PC-3 (cell line): Measurements from ENCODE around the gene AMH.

ENCODE experiments used
- EZH2 ChIP-seq: fragments of 300-600 bp; sonication (generic); IDR thresholded peaks from one replicate; pipeline ENCODE4 v1.6.1; 2017; ENCODE audit warnings: antibody characterized with exemption, mild to moderate bottlenecking, low read length; ENCODE audit not compliant: unreplicated experiment
- EZH2phosphoT487 ChIP-seq: fragments of 300-600 bp; sonication (generic); IDR thresholded peaks from 2 replicates; pipeline ENCODE4 v1.6.1; 2018; ENCODE audit warnings: mild to moderate bottlenecking, antibody characterized with exemption, low read length, borderline replicate concordance
- TF ChIP-seq, protein P1 (sequence below): fragments of 300-600 bp; sonication (generic); conservative IDR thresholded peaks from 2 replicates; pipeline ENCODE4 v1.5.1; 2017; ENCODE audit warnings: antibody characterized with exemption, low read depth, mild to moderate bottlenecking, low read length

DNA sequence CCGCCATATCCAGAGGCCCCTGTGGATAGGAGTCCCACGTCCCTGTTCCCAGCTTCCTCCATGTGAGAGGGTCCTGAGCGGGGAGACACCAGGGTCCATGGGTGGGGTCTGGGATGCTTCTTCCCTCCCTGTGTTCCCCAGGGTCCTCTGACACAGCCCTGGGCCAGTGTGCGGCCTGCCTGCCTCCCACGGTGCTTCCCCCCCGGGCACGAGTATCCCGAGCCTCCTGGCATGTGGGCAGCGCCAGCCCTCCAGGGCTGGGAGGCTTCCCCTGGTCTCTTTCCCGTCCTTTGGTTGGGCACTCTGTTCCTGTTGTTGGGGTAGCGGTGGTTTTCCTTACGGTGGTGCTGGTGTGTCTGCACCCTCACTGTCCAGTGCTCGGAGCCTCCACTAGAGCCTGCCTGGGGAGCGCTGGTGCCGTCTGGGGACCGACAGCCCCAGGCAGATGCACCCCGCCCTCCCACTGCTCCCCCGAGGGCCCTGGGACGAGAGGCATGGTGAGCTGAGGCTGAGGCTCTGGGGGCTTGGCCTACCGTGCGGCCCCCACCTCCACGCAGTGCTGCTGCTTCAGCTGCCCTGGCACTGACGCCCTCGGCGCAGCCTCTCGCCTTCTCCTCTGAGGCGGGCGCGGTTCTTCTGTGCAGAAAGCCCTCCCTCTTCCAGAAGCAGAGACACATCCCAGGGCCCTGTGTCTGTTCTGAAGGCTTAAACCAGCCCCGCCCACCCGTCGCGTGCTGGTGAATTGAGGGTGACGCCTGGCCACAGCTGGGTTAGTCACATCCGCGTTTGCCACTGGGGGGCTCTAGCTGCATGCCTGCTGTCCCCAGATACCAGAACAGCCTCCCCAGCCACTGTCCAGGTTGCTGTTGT is 40.9 kb upstream of the AMH start:
- TF ChIP-seq, protein P1, sequence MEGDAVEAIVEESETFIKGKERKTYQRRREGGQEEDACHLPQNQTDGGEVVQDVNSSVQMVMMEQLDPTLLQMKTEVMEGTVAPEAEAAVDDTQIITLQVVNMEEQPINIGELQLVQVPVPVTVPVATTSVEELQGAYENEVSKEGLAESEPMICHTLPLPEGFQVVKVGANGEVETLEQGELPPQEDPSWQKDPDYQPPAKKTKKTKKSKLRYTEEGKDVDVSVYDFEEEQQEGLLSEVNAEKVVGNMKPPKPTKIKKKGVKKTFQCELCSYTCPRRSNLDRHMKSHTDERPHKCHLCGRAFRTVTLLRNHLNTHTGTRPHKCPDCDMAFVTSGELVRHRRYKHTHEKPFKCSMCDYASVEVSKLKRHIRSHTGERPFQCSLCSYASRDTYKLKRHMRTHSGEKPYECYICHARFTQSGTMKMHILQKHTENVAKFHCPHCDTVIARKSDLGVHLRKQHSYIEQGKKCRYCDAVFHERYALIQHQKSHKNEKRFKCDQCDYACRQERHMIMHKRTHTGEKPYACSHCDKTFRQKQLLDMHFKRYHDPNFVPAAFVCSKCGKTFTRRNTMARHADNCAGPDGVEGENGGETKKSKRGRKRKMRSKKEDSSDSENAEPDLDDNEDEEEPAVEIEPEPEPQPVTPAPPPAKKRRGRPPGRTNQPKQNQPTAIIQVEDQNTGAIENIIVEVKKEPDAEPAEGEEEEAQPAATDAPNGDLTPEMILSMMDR = no peak
- TF ChIP-seq EZH2phosphoT487 = no peak
- no peak for TF ChIP-seq EZH2
